Inflammatory macrophage (primary cell): ENCODE measurements around the gene GRK1.
"Not testable (repeated sequence)": the region's sequence is repeated elsewhere in the genome, so short reads cannot be mapped to it uniquely, and the experiment has no call there.

Source experiments
- DNase-seq, 2 donors: peaks; one replicate each; pipeline ENCODE4 v3.0.0-alpha.2; 2020 to 2022

The GRK1 gene

GRCh38 chr13:113745500-113746142 is 78.6 kb downstream of the GRK1 start:
- not testable (repeated sequence) for DNase-seq

- DNase-seq, result no peak
Measured at GRCh38 chr13:113746143-113746525, 79.1 kb downstream of the GRK1 start.

DNA sequence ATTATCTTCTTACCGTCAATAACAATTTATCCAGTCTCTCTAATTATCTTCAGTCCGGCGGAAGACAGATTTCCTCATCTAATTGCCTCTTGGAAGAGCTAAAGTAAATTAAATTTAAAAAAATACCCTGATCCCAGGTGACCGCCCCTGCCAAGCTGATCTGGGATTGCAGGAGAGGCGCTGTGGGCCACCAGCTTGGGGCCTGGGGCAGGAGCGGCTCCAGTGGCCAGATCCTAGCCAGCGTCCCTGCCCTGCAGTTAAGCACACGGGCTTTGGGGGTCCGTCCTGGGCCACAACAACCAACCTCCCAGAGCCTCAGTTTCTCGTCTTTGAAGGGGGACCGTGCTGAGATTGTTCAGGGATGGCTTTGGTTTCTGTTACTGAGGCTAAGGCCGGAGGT is 79.7 kb downstream of the GRK1 start:
- no peak for DNase-seq

DNA sequence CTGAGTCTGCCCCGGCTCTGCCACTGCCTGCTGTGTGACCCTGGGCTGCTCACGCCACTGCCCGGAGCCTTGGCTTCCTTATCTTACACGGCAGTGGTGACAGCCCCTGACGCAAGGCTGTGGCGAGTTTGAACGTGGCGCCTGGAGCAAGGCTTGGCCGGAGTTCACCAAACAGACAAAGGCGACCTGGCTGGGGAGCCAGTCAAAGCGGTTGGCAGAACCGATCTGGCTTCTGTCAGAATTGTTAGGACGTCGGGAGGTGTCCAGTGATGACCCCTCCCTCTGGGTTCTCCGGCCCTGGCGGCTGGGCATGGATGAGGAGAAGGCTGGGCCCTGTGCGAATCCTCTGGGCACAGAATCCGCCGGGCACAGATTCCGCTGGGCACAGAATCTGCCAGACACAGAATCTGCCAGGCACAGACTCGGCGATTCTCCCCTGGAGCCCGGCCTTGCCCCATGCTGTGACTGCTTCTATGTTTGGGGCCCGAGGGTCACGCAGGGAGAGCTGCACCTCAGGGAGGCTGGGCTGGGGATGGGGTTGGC is 80.3 kb downstream of the GRK1 start:
- DNase-seq, result no peak

DNA sequence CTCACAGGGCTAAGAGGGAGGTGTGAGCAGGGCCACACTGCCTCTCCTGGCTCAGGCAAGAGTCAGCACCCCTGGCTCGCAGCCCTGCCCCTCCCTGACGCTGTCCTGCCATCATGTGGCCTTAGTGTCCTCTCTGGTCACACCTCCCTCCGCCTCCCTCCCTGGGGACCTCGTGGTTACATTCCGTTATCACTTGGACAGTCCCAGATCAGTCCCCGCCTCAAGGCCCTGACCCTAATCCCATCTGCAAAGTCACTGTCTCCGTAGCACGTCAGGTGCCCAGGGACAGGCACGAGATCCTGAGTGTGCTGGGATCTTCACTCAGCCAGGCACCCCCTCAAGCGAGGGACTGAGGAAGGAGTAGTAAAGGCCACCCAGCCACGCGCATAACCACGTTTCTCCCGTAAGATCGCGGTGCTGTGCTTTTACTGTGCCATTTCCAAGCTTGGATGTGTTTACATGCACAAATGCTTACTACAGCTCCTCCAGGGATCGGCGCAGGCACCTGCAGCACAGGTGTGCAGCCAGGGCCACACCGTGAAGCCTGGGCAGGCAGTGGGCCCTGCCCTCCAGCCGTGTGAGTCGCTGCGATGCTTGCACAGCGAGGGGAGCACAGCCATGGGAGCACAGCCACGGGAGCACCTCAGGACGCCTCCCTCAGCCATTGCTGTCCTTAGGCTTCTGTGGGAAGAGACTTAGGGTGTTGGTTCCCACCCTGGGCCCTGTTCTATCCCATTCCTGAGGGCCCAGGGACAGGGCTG is 81.3 kb downstream of the GRK1 start:
- DNase-seq, result no peak

- no peak for DNase-seq
Measured at GRCh38 chr13:113748862-113749451, 81.9 kb downstream of the GRK1 start.

DNA sequence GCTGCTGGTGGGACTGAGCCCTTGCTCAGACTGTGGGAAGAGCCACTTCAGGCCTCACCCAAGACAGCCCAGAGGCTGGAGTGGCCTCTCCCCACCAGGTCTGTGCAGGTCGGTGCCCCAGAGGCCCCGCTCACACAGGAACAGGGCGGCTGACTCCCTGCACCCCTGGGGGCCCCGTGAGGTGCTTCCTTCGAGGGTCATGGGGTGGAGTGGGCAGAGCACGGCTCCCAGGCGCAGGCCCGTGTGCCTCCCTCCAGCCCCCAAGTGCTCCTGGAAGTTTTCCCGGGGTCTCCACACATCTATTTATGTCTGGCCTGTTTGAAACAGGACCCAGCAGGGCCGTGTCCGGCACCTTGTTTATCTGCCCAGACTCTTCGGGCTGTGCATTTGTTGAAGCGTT is 82.5 kb downstream of the GRK1 start:
- DNase-seq, result no peak

GRCh38 chr13:113749967-113750366 is 82.9 kb downstream of the GRK1 start:
- DNase-seq, result no peak

- DNase-seq, result no peak
Measured at GRCh38 chr13:113750554-113751399, 83.8 kb downstream of the GRK1 start.

- no peak for DNase-seq
Measured at GRCh38 chr13:113751491-113751890, 84.5 kb downstream of the GRK1 start.

GRCh38 chr13:113752211-113752986 is 85.4 kb downstream of the GRK1 start:
- DNase-seq, result not testable (repeated sequence)

GRCh38 chr13:113753171-113753570 is 86.2 kb downstream of the GRK1 start:
- no peak for DNase-seq

DNA sequence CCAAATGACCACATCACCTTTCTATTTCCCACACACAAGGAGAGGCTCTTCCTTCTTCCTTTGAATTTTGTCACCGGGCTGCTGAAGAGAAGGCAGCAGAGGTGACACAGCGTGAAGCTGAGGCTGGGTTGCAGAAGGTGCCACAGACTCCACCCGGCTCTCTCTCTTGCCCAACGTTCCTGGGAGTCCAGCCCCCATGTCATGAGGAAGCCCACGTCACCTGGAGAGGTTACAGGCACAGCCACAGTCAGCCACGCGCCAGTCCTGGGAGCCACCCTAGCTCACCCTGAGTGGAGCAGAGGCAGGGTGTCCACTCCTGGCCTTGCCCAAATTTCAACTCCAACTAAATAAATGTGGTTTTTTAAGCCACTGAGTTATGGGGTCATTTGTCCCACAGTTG is 87.2 kb downstream of the GRK1 start:
- DNase-seq, result no peak

DNA sequence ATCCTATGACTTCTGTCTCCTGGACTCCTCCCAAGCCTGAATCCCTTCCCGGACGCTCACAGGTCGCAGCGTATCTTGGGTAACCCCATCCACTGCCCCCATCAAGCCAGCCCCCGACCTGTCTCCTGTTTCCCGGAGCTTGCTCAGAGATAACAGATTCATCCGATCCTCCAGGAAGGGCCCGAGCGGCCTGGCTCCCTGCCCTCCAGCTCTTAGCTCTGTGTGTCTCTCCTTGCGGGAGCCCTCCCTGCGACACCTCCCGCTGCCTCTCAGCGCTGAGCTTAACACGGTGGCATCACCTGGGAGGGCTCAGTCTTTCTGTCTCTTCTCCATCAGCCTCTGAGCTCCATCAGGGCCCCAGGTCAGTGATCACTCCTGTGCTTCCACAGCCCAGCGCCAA is 87.7 kb downstream of the GRK1 start:
- DNase-seq, result no peak

DNA sequence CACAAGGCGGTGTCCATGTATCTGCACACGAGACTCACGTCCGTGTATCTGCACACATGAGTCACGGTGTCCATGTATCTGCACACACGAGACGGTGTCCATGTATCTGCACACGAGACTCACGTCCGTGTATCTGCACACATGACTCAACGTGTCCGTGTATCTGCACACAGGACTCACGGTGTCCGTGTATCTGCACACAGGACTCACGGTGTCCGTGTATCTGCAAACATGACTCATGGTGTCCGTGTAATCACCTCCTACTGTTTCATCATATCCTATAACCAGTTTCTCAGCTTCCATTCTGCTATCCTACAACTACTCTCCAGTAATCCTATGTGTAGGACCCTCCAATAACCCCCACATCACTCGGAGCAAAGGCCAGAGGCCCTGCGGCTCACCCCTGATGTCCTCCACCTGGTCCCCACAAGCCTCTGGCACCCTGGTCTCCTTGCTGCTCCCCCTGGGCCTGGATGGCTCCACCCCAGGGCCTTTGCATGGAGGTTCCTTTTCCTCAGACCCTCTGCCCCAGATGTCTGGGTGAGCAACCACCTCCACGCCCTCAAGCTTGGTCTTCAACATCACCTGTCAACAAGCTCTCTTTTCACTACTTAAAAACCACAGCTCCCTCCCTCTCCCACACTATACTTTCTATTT is 89.5 kb downstream of the GRK1 start:
- DNase-seq, result peak; percentile 3 to 6

DNA sequence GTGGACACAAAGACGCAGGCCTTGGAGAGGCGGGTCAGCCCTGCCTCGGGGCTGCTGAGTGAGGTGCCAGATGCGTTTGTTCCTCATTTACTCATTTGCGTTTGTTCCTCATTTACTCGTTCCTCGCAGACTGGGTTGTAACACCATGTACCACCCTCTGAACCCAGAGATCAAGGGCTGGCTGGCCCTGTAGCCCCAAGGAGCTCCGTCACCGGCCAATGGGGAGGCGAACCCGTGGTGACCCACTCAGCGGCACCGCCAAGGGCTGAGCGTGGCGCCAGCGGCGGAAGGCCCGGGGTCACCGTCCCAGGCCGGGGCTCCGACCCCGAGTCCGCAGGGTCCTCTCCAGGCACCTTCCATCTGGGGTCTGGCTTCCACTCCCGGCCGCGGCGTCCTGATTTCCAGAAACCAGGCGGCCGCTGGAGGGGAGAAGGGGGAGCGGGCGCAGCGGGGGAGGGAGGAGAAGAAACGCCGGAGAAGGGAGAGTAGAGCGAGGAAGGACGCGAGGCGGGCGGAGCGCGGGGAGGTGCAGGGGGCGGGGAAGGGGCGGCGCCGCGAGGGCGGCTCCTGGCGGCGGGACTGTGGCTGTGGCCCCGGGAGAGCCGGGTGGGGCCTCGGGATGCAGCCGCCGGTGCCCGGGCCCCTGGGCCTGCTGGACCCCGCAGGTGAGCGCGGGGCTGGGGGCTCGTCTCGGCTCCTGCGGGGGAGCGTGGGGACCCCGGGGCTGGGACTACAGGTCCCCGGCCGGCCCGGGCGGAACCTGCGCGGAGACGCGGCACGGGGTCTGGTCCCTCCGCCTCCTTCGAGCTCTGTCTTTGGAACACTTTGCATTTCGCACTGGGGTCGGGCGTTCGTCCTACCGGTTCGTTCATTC is 91.9 kb downstream of the GRK1 start, which contains the start of gene TMEM255B:
TSS of gene TMEM255B (plus strand) at position 576 of the 874 bp plus-strand sequence. CDS start at position 620, 44 bp downstream.
- DNase-seq, result peak; percentile 87 to 90

GRCh38 chr13:113759525-113760137 is 92.6 kb downstream of the GRK1 start:
- peak; percentile 19 to 33 for DNase-seq

- DNase-seq, result no peak
Measured at GRCh38 chr13:113761136-113761535, 94.1 kb downstream of the GRK1 start.

DNA sequence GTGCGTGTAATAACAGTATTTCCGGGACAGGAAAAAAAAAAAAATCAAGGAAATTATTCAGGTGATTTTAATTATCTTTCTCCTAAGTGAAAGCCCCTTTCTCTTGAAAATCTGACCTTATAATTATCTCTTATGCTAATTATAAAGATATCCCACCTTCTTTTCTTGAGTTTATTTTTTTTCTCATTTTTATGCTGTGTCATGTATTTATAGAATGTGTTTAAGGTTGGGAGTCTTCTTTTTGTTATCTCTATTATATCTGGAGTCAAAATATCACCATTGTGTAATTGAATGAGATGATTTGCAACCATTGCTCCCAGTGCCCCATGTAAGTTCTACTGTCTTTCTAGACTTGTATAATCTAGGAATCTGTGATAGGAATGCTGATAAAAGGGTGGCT is 95.1 kb downstream of the GRK1 start:
- no peak for DNase-seq

GRCh38 chr13:113762538-113762937 is 95.5 kb downstream of the GRK1 start:
- DNase-seq, result no peak
